Fibroblast of lung (primary cell): Measurements from ENCODE around the gene GALNT2.

Experiments
- CTCF ChIP-seq, 2 donors: IDR thresholded peaks in 1 of 2; conservative IDR thresholded peaks in 1 of 2; 1 replicate in 1 of 2; 2 replicates in 1 of 2; pipeline ENCODE4 v1.5.1; 2011 to 2012; ENCODE audit warnings: low read length in 2 of 2, control low read depth in 1 of 2, inconsistent platforms in 1 of 2, low read depth in 1 of 2, mild to moderate bottlenecking in 1 of 2
- EZH2 ChIP-seq: IDR thresholded peaks from 2 replicates; pipeline ENCODE4 v1.5.1; 2012; ENCODE audit warnings: low read length, control low read depth, mild to moderate bottlenecking; ENCODE audit errors: missing control alignments

GRCh38 chr1:230186003-230186863 is 119.2 kb downstream of the GALNT2 start:
- TF ChIP-seq CTCF (conservative IDR thresholded peaks at IDR 0.05 in 1 of 2, IDR thresholded peaks at IDR 0.05 in 1 of 2; ENCODE audit: low read depth in 1 of 2, low read length in 2 of 2) (no peak), EZH2 (no peak)
